Parathyroid adenoma (tissue), 2 donors: ENCODE measurements around the gene AMPD3.

Source experiments
- H2AFZ ChIP-seq: fragments of 300-600 bp; sonication (generic); one replicate; pipeline ENCODE4 v1.7.0; 2017; ENCODE audit warnings: antibody characterized with exemption, mild to moderate bottlenecking
- H3K27ac ChIP-seq: fragments of 300-600 bp; sonication (generic); one replicate; pipeline ENCODE4 v1.7.0; 2017
- H3K27me3 ChIP-seq: fragments of 300-600 bp; sonication (generic); one replicate; pipeline ENCODE4 v1.7.0; 2017; ENCODE audit warnings: low read length; ENCODE audit not compliant: control insufficient read depth, insufficient read depth
- H3K36me3 ChIP-seq: fragments of 300-600 bp; sonication (generic); one replicate; pipeline ENCODE4 v1.7.0; 2017; ENCODE audit warnings: low read length; ENCODE audit not compliant: control insufficient read depth, insufficient read depth
- H3K4me1 ChIP-seq: fragments of 300-600 bp; sonication (generic); one replicate; pipeline ENCODE4 v1.7.0; 2017; ENCODE audit warnings: control low read depth
- H3K4me2 ChIP-seq: fragments of 300-600 bp; sonication (generic); one replicate; pipeline ENCODE4 v1.7.0; 2017; ENCODE audit warnings: low read length
- H3K4me3 ChIP-seq: fragments of 300-600 bp; sonication (generic); one replicate; pipeline ENCODE4 v1.7.0; 2017; ENCODE audit warnings: low read depth, low read length
- H3K79me2 ChIP-seq: fragments of 300-600 bp; sonication (generic); one replicate; pipeline ENCODE4 v1.7.0; 2017; ENCODE audit warnings: control low read depth
- H3K9ac ChIP-seq: fragments of 300-600 bp; sonication (generic); one replicate; pipeline ENCODE4 v1.7.0; 2017; ENCODE audit warnings: mild to moderate bottlenecking
- H3K9me3 ChIP-seq: fragments of 300-600 bp; sonication (generic); one replicate; pipeline ENCODE4 v1.7.0; 2017; ENCODE audit warnings: low read length; ENCODE audit not compliant: control insufficient read depth
- TF ChIP-seq, protein P1 (sequence below): fragments of 300-600 bp; sonication (generic); IDR thresholded peaks from one replicate; pipeline ENCODE4 v1.7.0; 2017; ENCODE audit warnings: antibody characterized with exemption, mild to moderate bottlenecking
- donor health status: primary hyperparathyroidism.

The AMPD3 gene

GRCh38 chr11:10528121-10528520 is 73.1 kb downstream of the AMPD3 start:
- Histone ChIP-seq H3K36me3 (no peaks in the 10 kb centered on the region), H3K79me2 (no peaks in the 10 kb centered on the region), H3K4me1 (peaks cover 3% of the 10 kb centered on the region), H3K4me3 (no peak overlapping the region), H3K9me3 (no peaks in the 10 kb centered on the region), H3K4me2 (no peak overlapping the region), H2AFZ (no peak overlapping the region), H3K27ac (no peak overlapping the region), H3K27me3 (no peaks in the 10 kb centered on the region), H3K9ac (no peak overlapping the region)
- TF ChIP-seq, protein P1, sequence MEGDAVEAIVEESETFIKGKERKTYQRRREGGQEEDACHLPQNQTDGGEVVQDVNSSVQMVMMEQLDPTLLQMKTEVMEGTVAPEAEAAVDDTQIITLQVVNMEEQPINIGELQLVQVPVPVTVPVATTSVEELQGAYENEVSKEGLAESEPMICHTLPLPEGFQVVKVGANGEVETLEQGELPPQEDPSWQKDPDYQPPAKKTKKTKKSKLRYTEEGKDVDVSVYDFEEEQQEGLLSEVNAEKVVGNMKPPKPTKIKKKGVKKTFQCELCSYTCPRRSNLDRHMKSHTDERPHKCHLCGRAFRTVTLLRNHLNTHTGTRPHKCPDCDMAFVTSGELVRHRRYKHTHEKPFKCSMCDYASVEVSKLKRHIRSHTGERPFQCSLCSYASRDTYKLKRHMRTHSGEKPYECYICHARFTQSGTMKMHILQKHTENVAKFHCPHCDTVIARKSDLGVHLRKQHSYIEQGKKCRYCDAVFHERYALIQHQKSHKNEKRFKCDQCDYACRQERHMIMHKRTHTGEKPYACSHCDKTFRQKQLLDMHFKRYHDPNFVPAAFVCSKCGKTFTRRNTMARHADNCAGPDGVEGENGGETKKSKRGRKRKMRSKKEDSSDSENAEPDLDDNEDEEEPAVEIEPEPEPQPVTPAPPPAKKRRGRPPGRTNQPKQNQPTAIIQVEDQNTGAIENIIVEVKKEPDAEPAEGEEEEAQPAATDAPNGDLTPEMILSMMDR, result no peak

- H3K9me3 ChIP-seq, result no peaks in the 10 kb centered on the region
- H3K27ac ChIP-seq, result no peak overlapping the region
- H3K79me2 ChIP-seq, result no peaks in the 10 kb centered on the region
- H3K9ac ChIP-seq, result no peak overlapping the region
- H3K4me1 ChIP-seq, result no peaks in the 10 kb centered on the region
- H3K4me2 ChIP-seq, result no peak overlapping the region
- H2AFZ ChIP-seq, result no peak overlapping the region
- H3K27me3 ChIP-seq, result no peaks in the 10 kb centered on the region
- H3K4me3 ChIP-seq, result no peak overlapping the region
- H3K36me3 ChIP-seq, result no peaks in the 10 kb centered on the region
- TF ChIP-seq, protein P1, result no peak
Measured at GRCh38 chr11:10529279-10529678, 74.2 kb downstream of the AMPD3 start.

DNA sequence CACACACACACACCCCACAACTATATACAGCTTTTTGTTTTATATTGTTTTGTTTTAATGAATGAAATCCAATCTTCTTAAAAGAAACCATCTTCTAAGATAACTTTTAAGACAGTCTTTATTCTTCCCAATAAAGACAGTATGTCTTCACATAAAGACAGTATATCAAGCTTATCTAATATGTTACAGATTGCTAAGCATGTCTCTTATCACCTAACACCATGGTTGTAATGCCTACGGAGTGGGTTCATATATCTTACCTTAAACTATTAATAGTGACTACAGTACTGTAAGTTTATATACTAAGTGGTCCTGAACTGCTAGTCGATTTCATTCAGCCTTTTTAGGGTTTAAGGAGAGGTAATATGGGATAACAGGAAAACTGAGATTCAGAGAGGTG is 77.5 kb downstream of the AMPD3 start:
- H2AFZ ChIP-seq, result no peak overlapping the region
- no peak overlapping the region for H3K4me2 ChIP-seq
- H3K9ac ChIP-seq, result no peak overlapping the region
- no peaks in the 10 kb centered on the region for H3K4me1 ChIP-seq
- no peaks in the 10 kb centered on the region for H3K79me2 ChIP-seq
- no peaks in the 10 kb centered on the region for H3K36me3 ChIP-seq
- H3K4me3 ChIP-seq, result no peak overlapping the region
- no peaks in the 10 kb centered on the region for H3K9me3 ChIP-seq
- H3K27ac ChIP-seq, result no peak overlapping the region
- no peaks in the 10 kb centered on the region for H3K27me3 ChIP-seq
- TF ChIP-seq, protein P1, result no peak

GRCh38 chr11:10533323-10533722 is 78.3 kb downstream of the AMPD3 start:
- Histone ChIP-seq H3K4me1 (no peaks in the 10 kb centered on the region), H3K27me3 (no peaks in the 10 kb centered on the region), H3K36me3 (no peaks in the 10 kb centered on the region), H3K79me2 (no peaks in the 10 kb centered on the region), H3K27ac (no peak overlapping the region), H3K9me3 (no peaks in the 10 kb centered on the region), H3K4me2 (no peak overlapping the region), H2AFZ (no peak overlapping the region), H3K9ac (no peak overlapping the region), H3K4me3 (no peak overlapping the region)
- TF ChIP-seq, protein P1, result no peak

GRCh38 chr11:10534316-10534715 is 79.3 kb downstream of the AMPD3 start:
- H3K79me2 ChIP-seq, result no peaks in the 10 kb centered on the region
- no peak overlapping the region for H3K9ac ChIP-seq
- no peak overlapping the region for H3K27ac ChIP-seq
- H3K27me3 ChIP-seq, result no peaks in the 10 kb centered on the region
- H3K36me3 ChIP-seq, result no peaks in the 10 kb centered on the region
- TF ChIP-seq, protein P1, result no peak
- H3K4me1 ChIP-seq, result no peaks in the 10 kb centered on the region
- H3K4me2 ChIP-seq, result no peak overlapping the region
- no peaks in the 10 kb centered on the region for H3K9me3 ChIP-seq
- no peak overlapping the region for H3K4me3 ChIP-seq
- H2AFZ ChIP-seq, result no peak overlapping the region
